Trophoblast cell (in vitro differentiated cells and primary cell): Measurements from ENCODE around the gene TNS3.

ENCODE experiments used
- DNase-seq, 2 donors: peaks; one replicate each; pipeline ENCODE4 v3.0.0-alpha.2; 2016
- H2AFZ ChIP-seq: 2 replicates; pipeline ENCODE4 v1.6.1; 2013; ENCODE audit warnings: low read length, moderate library complexity, mild to moderate bottlenecking; ENCODE audit not compliant: insufficient read depth, poor library complexity
- H2AK5ac ChIP-seq: 2 replicates; pipeline ENCODE4 v1.6.1; 2013; ENCODE audit warnings: mild to moderate bottlenecking, low read length
- H2BK120ac ChIP-seq: 2 replicates; pipeline ENCODE4 v1.6.1; 2013; ENCODE audit warnings: low read length, mild to moderate bottlenecking, moderate library complexity; ENCODE audit not compliant: insufficient read depth, poor library complexity
- H2BK12ac ChIP-seq: 2 replicates; pipeline ENCODE4 v1.6.1; 2013; ENCODE audit warnings: mild to moderate bottlenecking, low read length, moderate library complexity
- H2BK5ac ChIP-seq: 2 replicates; pipeline ENCODE4 v1.6.1; 2013; ENCODE audit warnings: low read length, low read depth, moderate library complexity, mild to moderate bottlenecking; ENCODE audit not compliant: poor library complexity
- H3K14ac ChIP-seq: 2 replicates; pipeline ENCODE4 v1.6.1; 2013; ENCODE audit warnings: mild to moderate bottlenecking, low read length
- H3K18ac ChIP-seq: 2 replicates; pipeline ENCODE4 v1.6.1; 2013; ENCODE audit warnings: mild to moderate bottlenecking, low read length
- H3K23ac ChIP-seq: 2 replicates; pipeline ENCODE4 v1.6.1; 2013; ENCODE audit warnings: low read length
- H3K27ac ChIP-seq: 2 replicates; pipeline ENCODE4 v1.5.1; 2013; ENCODE audit warnings: low read depth, mild to moderate bottlenecking, inconsistent platforms, low read length, moderate library complexity
- H3K27me3 ChIP-seq: 2 replicates; pipeline ENCODE4 v1.6.1; 2013; ENCODE audit warnings: inconsistent platforms, mild to moderate bottlenecking, low read length, moderate library complexity; ENCODE audit not compliant: insufficient read depth
- H3K36me3 ChIP-seq, 2 experiments: 1 replicate in 1 of 2; 2 replicates in 1 of 2; pipeline ENCODE4 v1.6.1; 2013; ENCODE audit warnings: low read length in 2 of 2, mild to moderate bottlenecking in 2 of 2, moderate library complexity in 1 of 2; ENCODE audit not compliant: insufficient read depth in 2 of 2, control insufficient read depth in 1 of 2
- H3K4ac ChIP-seq: 2 replicates; pipeline ENCODE4 v1.6.1; 2013; ENCODE audit warnings: low read depth, mild to moderate bottlenecking, low read length, moderate library complexity
- H3K4me1 ChIP-seq, 2 experiments: 1 replicate in 1 of 2; 2 replicates in 1 of 2; pipeline ENCODE4 v1.6.1; 2013; ENCODE audit warnings: low read length in 2 of 2, mild to moderate bottlenecking in 2 of 2, moderate library complexity in 1 of 2; ENCODE audit not compliant: insufficient read depth in 2 of 2, control insufficient read depth in 1 of 2
- H3K4me2 ChIP-seq: 2 replicates; pipeline ENCODE4 v1.6.1; 2013; ENCODE audit warnings: inconsistent platforms, mild to moderate bottlenecking, low read length, moderate library complexity
- H3K4me3 ChIP-seq: 2 replicates; pipeline ENCODE4 v1.5.1; 2013; ENCODE audit warnings: mild to moderate bottlenecking, low read depth, low read length, inconsistent platforms
- H3K79me1 ChIP-seq: one replicate; pipeline ENCODE4 v1.6.1; 2013; ENCODE audit warnings: low read length
- H3K79me2 ChIP-seq: 2 replicates; pipeline ENCODE4 v1.6.1; 2013; ENCODE audit warnings: low read length, mild to moderate bottlenecking; ENCODE audit not compliant: control insufficient read depth, insufficient read depth, poor library complexity
- H3K9ac ChIP-seq: 2 replicates; pipeline ENCODE4 v1.6.1; 2013; ENCODE audit warnings: mild to moderate bottlenecking, low read length
- H3K9me3 ChIP-seq: 2 replicates; pipeline ENCODE4 v1.6.1; 2013; ENCODE audit warnings: low read depth, mild to moderate bottlenecking, control low read depth, inconsistent platforms, low read length; ENCODE audit not compliant: insufficient read depth
- H4K12ac ChIP-seq: 2 replicates; pipeline ENCODE4 v1.6.1; 2013; ENCODE audit warnings: low read depth, mild to moderate bottlenecking, low read length, moderate library complexity
- H4K8ac ChIP-seq: 2 replicates; pipeline ENCODE4 v1.6.1; 2013; ENCODE audit warnings: low read depth, mild to moderate bottlenecking, low read length, moderate library complexity
- H4K91ac ChIP-seq: one replicate; pipeline ENCODE4 v1.6.1; 2013; ENCODE audit warnings: low read depth, mild to moderate bottlenecking, low read length, moderate library complexity
- WGBS: extraction: QIAGEN DNeasy Blood & Tissue Kit; methylation state at CpG from one replicate; pipeline ENCODE4 v1.1.7; 2013; ENCODE audit warnings: missing lambda C conversion rate; ENCODE audit not compliant: insufficient read length, insufficient coverage; ENCODE audit errors: extremely low coverage; 5-methylcytosine and 5-hydroxymethylcytosine counted together

Gene TNS3

GRCh38 chr7:47260270-47260669 lies 321.6 kb downstream of the TNS3 start:
- no peak overlapping the region for H3K14ac ChIP-seq
- no peak overlapping the region for H2BK5ac ChIP-seq
- H3K23ac ChIP-seq = no peak overlapping the region
- H2AK5ac ChIP-seq = no peak overlapping the region
- no peak overlapping the region for H4K12ac ChIP-seq
- no peak overlapping the region for H2AFZ ChIP-seq
- H2BK12ac ChIP-seq = no peak overlapping the region
- H3K79me1 ChIP-seq = no peaks in the 10 kb centered on the region
- H3K4me1 ChIP-seq = peaks cover 6 to 12% of the 10 kb centered on the region in 2 experiments
- no peak overlapping the region for H3K27ac ChIP-seq
- H3K4ac ChIP-seq = no peak overlapping the region
- no peak overlapping the region for H3K4me2 ChIP-seq
- no peak overlapping the region for H3K18ac ChIP-seq
- no peak overlapping the region for H3K4me3 ChIP-seq
- WGBS = 100% methylated on average over 1 of the region's 1 CpG
- no peaks in the 10 kb centered on the region for H3K27me3 ChIP-seq
- H3K9ac ChIP-seq = no peak overlapping the region
- DNase-seq = no peak
- no peaks in the 10 kb centered on the region for H3K79me2 ChIP-seq
- no peak overlapping the region for H4K91ac ChIP-seq
- no peak overlapping the region for H4K8ac ChIP-seq
- H2BK120ac ChIP-seq = no peak overlapping the region
- no peaks in the 10 kb centered on the region for H3K36me3 ChIP-seq
- no peaks in the 10 kb centered on the region for H3K9me3 ChIP-seq

- Histone ChIP-seq H3K4me3 (no peak overlapping the region), H3K14ac (no peak overlapping the region), H2BK5ac (no peak overlapping the region), H3K79me2 (no peaks in the 10 kb centered on the region), H4K91ac (no peak overlapping the region), H3K9me3 (no peaks in the 10 kb centered on the region), H2AK5ac (no peak overlapping the region), H2AFZ (no peak overlapping the region), H3K9ac (no peak overlapping the region), H4K8ac (no peak overlapping the region), H3K4me1 (peaks cover 10 to 18% of the 10 kb centered on the region in 2 experiments), H4K12ac (no peak overlapping the region), H3K23ac (no peak overlapping the region), H3K27ac (no peak overlapping the region), H3K27me3 (no peaks in the 10 kb centered on the region), H3K36me3 (no peaks in the 10 kb centered on the region), H3K4me2 (no peak overlapping the region), H3K4ac (no peak overlapping the region), H2BK120ac (no peak overlapping the region), H3K79me1 (no peaks in the 10 kb centered on the region), H2BK12ac (no peak overlapping the region), H3K18ac (no peak overlapping the region)
- DNase-seq = no peak
- WGBS = 100% methylated on average over 1 of the region's 2 CpGs
These were observed 322.2 kb downstream of the TNS3 start for GRCh38 chr7:47259682-47260081.

- no peak overlapping the region for H3K4me3 ChIP-seq
- no peak for DNase-seq
- H2AFZ ChIP-seq = no peak overlapping the region
- no peaks in the 10 kb centered on the region for H3K9me3 ChIP-seq
- no peaks in the 10 kb centered on the region for H3K27me3 ChIP-seq
- H2BK5ac ChIP-seq = no peak overlapping the region
- no peak overlapping the region for H4K12ac ChIP-seq
- no CpG with 5 or more reads among the region's 2 CpGs for WGBS
- H3K27ac ChIP-seq = no peak overlapping the region
- H4K91ac ChIP-seq = no peak overlapping the region
- no peaks in the 10 kb centered on the region for H3K36me3 ChIP-seq
- H3K23ac ChIP-seq = no peak overlapping the region
- H3K79me1 ChIP-seq = peaks cover 7% of the 10 kb centered on the region
- H3K14ac ChIP-seq = no peak overlapping the region
- H3K18ac ChIP-seq = no peak overlapping the region
- H3K4ac ChIP-seq = no peak overlapping the region
- H3K79me2 ChIP-seq = peaks cover 4% of the 10 kb centered on the region
- H2AK5ac ChIP-seq = no peak overlapping the region
- H2BK120ac ChIP-seq = no peak overlapping the region
- peaks cover 14 to 22% of the 10 kb centered on the region in 2 experiments for H3K4me1 ChIP-seq
- H3K9ac ChIP-seq = no peak overlapping the region
- no peak overlapping the region for H3K4me2 ChIP-seq
- no peak overlapping the region for H2BK12ac ChIP-seq
- no peak overlapping the region for H4K8ac ChIP-seq
These were observed 323.1 kb downstream of the TNS3 start for GRCh38 chr7:47258798-47259197.

GRCh38 chr7:47256016-47256415 lies 325.9 kb downstream of the TNS3 start:
- no peak overlapping the region for H2BK120ac ChIP-seq
- DNase-seq = no peak
- H3K4me2 ChIP-seq = no peak overlapping the region
- no peak overlapping the region for H2AK5ac ChIP-seq
- no peak overlapping the region for H4K12ac ChIP-seq
- H2BK5ac ChIP-seq = no peak overlapping the region
- no peak overlapping the region for H4K8ac ChIP-seq
- no peak overlapping the region for H4K91ac ChIP-seq
- no peak overlapping the region for H3K23ac ChIP-seq
- H3K14ac ChIP-seq = no peak overlapping the region
- no peak overlapping the region for H3K4ac ChIP-seq
- WGBS = no CpG with 5 or more reads among the region's 4 CpGs
- no peak overlapping the region for H2BK12ac ChIP-seq
- no peak overlapping the region for H3K18ac ChIP-seq
- no peak overlapping the region for H3K4me3 ChIP-seq
- H3K9ac ChIP-seq = no peak overlapping the region
- no peaks in the 10 kb centered on the region for H3K27me3 ChIP-seq
- no peaks in the 10 kb centered on the region for H3K9me3 ChIP-seq
- no peak overlapping the region for H2AFZ ChIP-seq
- peaks cover 4% of the 10 kb centered on the region for H3K79me2 ChIP-seq
- H3K36me3 ChIP-seq = no peaks in the 10 kb centered on the region
- no peak overlapping the region for H3K27ac ChIP-seq
- H3K79me1 ChIP-seq = peaks cover 9% of the 10 kb centered on the region
- H3K4me1 ChIP-seq = peaks cover 16 to 28% of the 10 kb centered on the region in 2 experiments
